AG04449 (cell line): Measurements from ENCODE around the gene ENTREP1.

Experiments
- CTCF ChIA-PET: fragments of 350-600 bp; formaldehyde crosslinking; extraction: SDS; loops from one replicate; lab custom pipeline; 2021; ENCODE audit warnings: antibody characterized with exemption; lab: Yijun Ruan, JAX
- POLR2A ChIA-PET: fragments of 400-600, 350-600 bp; formaldehyde crosslinking; extraction: SDS; loops from one replicate; lab custom pipeline; 2020; ENCODE audit warnings: antibody characterized with exemption, inconsistent platforms; lab: Yijun Ruan, JAX
- DNase-seq: peaks from one replicate; pipeline ENCODE4 v3.0.0-alpha.2; 2010; ENCODE audit warnings: low read depth, low spot score
- H3K4me3 ChIP-seq: 2 replicates; pipeline ENCODE4 v1.5.1; 2011; ENCODE audit warnings: low read depth, mild to moderate bottlenecking, control low read depth, low read length
- TF ChIP-seq, protein P1 (sequence below): IDR thresholded peaks from one replicate; pipeline ENCODE4 v1.5.1; 2011; ENCODE audit warnings: mild to moderate bottlenecking, moderate library complexity, low read length, control low read depth, inconsistent platforms; ENCODE audit not compliant: insufficient read depth; ENCODE audit errors: missing control alignments

ENTREP1 gene

DNA sequence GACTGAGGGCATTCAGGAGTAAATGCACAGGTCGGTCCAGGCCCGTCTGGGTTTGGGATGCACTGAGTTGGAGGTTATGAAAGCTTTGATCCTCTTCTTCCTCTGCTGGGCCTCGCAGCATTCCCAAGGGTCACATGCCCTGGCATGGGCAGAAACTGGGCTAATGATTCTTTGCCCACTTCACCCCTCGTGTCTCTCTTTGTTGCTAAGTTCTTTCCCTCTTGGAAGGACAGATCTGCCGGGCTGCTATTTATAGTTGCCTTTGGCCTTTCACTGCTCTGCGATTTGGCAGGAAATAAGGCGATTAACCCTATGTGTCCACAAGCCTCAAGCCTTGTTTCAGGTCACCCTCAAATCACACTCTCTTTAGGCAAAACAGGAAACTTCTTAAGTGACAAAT, 66.9 kb downstream of the ENTREP1 start:
- TF ChIP-seq, protein P1, sequence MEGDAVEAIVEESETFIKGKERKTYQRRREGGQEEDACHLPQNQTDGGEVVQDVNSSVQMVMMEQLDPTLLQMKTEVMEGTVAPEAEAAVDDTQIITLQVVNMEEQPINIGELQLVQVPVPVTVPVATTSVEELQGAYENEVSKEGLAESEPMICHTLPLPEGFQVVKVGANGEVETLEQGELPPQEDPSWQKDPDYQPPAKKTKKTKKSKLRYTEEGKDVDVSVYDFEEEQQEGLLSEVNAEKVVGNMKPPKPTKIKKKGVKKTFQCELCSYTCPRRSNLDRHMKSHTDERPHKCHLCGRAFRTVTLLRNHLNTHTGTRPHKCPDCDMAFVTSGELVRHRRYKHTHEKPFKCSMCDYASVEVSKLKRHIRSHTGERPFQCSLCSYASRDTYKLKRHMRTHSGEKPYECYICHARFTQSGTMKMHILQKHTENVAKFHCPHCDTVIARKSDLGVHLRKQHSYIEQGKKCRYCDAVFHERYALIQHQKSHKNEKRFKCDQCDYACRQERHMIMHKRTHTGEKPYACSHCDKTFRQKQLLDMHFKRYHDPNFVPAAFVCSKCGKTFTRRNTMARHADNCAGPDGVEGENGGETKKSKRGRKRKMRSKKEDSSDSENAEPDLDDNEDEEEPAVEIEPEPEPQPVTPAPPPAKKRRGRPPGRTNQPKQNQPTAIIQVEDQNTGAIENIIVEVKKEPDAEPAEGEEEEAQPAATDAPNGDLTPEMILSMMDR = no peak
- no peak for DNase-seq
- ChIA-PET CTCF (interaction anchor here (0.9 kb wide), 1 partner anchor 10 kb away, joined by 3 read pairs; no protein-coding TSS in a partner anchor), POLR2A (no interaction called here)
- no peak overlapping the region for H3K4me3 ChIP-seq

DNA sequence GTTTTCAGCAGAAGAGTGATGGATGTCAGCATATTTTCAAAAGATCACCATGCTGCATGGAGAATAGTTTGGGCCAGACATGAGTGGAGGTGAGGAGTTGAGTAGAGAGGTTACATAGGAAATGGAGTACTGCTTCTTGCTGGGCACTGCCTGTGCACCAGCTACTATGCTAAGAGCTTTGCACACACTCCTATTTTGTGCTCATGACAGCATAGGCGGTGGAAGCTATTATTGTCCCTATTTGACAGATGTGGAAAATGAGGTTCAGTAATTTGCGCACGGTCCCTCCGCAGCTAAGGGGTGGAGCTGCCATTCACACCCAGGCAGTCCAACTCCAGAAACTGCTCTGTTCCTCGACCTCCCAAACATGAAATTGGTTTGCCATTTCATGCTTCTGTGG, 67.8 kb downstream of the ENTREP1 start:
- POLR2A ChIA-PET = no interaction called here
- no peak for DNase-seq
- CTCF ChIA-PET = interaction anchor here (1.4 kb wide), 1 partner anchor 29 kb away, joined by 4 read pairs; no protein-coding TSS in a partner anchor
- TF ChIP-seq, protein P1 = no peak
- H3K4me3 ChIP-seq = no peak overlapping the region

DNA sequence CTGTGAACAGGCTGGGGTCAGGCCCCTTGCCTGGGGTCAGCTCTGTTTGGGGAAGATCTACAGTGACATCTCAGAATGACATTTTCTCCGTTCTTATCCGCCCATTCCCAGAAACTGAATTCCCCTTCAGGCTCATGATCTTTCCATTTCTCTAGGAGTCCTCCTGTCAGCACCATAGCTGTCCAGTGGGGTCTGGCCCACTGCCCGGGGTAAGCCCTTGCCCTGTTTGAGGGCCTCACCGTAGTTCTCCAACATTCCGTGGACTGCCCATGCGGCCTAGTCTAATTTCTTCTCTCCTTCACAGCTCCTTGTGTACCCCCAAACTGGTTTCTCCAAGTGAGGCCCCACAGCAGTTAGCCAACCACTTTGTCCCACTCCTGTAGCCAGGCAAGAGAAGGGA, 68.4 kb downstream of the ENTREP1 start:
- DNase-seq = no peak
- TF ChIP-seq, protein P1 = no peak
- ChIA-PET CTCF (interaction anchor here (1.4 kb wide), 1 partner anchor 29 kb away, joined by 4 read pairs; no protein-coding TSS in a partner anchor), POLR2A (no interaction called here)
- no peak overlapping the region for H3K4me3 ChIP-seq

DNA sequence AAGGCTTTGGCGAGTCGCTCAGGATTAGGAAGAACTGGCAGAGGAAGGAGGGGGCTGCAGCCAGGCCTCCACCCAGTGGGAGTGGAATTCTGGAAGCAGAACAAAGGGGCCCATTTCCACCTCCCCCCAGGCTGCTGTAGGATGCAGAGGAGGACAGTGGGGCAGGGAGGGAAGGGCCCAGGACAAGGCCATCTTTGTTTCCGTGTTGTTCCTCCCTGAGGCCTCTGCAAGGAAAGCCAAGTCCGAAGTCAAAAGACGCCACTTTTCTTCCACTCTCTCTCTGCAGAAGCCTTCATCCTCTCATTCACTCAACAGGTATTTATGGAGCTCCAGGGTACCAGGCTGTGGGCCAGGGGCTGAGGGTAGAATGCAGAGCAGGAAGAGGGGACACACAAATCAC, 70.7 kb downstream of the ENTREP1 start:
- no peak for DNase-seq
- TF ChIP-seq, protein P1 = no peak
- ChIA-PET POLR2A (no interaction called here), CTCF (interaction anchor here (0.9 to 1.6 kb wide), 2 partner anchors 17 to 151 kb away, joined by 3 to 4 read pairs; no protein-coding TSS in a partner anchor)
- no peak overlapping the region for H3K4me3 ChIP-seq

DNA sequence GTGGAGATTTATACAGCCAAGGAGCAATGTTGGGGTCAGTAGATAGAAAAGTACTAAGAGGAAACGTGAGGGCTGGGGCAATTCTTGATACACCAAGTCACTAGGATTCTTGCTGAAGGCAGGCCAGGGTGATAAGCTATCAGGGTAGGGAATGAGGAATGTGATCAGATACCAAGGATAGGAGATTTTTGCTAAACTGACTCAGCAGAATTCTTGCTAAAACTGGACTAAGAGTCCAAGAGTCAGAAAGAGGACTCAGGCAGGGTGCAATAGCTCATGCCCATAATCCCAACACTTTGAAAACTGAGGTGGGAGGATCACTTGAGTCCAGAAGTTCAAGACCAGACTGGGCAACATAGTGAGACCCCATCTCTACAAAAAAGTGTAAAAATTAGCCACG, 71.7 kb downstream of the ENTREP1 start:
- POLR2A ChIA-PET = no interaction called here
- no peak overlapping the region for H3K4me3 ChIP-seq
- CTCF ChIA-PET = no interaction called here
- no peak for DNase-seq
- TF ChIP-seq, protein P1 = no peak

DNA sequence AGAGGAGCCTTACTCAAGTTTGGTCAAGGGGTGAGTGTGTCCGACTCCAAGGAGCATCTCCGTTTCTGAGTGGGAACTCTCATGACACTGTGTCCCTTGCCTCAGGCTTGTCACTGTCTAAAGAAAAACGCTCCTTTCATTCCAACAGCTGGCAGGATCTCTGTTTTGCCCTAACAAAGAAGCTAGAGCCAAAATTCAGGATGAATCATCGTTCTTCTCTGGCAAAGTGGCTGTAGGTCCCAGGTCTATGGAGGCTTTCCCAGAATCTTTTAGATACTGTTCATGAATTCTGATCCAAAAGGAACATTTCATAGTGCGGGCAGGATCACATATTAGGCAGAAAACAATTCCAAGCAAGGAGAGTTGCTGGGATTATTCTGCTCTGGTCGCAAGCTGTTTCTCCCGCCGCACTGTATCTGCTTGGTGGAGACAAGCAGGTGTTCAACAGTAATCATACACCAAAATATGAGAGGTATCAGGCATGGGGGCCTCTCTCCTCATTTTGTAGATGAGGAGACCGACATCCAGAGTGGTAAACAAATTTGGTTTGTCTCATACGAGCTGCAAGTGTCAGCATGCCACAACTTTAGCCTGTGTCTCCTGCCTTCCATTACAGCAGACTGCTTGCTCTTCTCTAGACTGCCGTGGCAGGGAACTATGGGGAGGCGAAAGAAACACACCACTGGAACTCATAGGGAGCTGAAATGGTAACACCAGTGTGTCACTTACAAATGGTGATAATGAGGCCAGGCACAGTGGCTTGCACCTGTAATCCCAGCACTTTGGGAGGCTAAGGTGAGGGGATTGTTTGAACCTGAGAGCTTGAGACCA, 72.6 kb downstream of the ENTREP1 start:
- TF ChIP-seq, protein P1 = no peak
- no peak for DNase-seq
- ChIA-PET CTCF (interaction anchor here (0.6 kb wide), 1 partner anchor 1113 kb away, joined by 3 read pairs; no protein-coding TSS in a partner anchor), POLR2A (no interaction called here)
- H3K4me3 ChIP-seq = no peak overlapping the region
